ENCODE measurements around the gene RNU5B-1.

- TF ChIP-seq POLR2A (IDR thresholded peaks at IDR 0.05; ENCODE audit: low read length) (no peak), GATA1 (IDR thresholded peaks at IDR 0.05; ENCODE audit: low read depth, low read length) (no peak)
Measured at GRCh38 chr15:65329288-65329983, 25.0 kb downstream of the RNU5B-1 start.
